Kidney (tissue), 14 donors: Measurements from ENCODE around the gene ZFP62. TPM values are rescaled to one million over a fixed set of nuclear protein-coding genes. Genes with fewer than 3 reads are reported as not detected.
"Not testable (repeated sequence)": the region's sequence is repeated elsewhere in the genome, so short reads cannot be mapped to it uniquely, and the experiment has no call there.

Source experiments
- DNase-seq, 5 donors: peaks; one replicate each; pipeline ENCODE4 v3.0.0-alpha.2; 2013 to 2020
- FAIRE-seq: peaks from 2 replicates; lab custom pipeline; 2012; peaks lifted over from hg19 to GRCh38; lab: Jason Lieb, UNC
- H3K27ac ChIP-seq, 2 donors: one replicate each; pipeline ENCODE4 v1.7.0; 2013; ENCODE audit warnings: low read depth in 2 of 2, low read length in 2 of 2, inconsistent platforms in 1 of 2
- H3K27me3 ChIP-seq: one replicate; pipeline ENCODE4 v1.7.1; 2013; ENCODE audit warnings: low read length, inconsistent platforms; ENCODE audit not compliant: control insufficient read depth, insufficient read depth
- H3K36me3 ChIP-seq, 3 donors: one replicate each; pipeline versions ENCODE4 v1.7.0 to v1.7.1; 2013; ENCODE audit warnings: low read length in 3 of 3, control low read depth in 1 of 3, inconsistent platforms in 1 of 3; ENCODE audit not compliant: insufficient read depth in 3 of 3, control insufficient read depth in 2 of 3
- H3K4me1 ChIP-seq, 3 donors: one replicate each; pipeline versions ENCODE4 v1.7.0 to v1.7.1; 2013; ENCODE audit warnings: low read length in 3 of 3, inconsistent platforms in 1 of 3, low read depth in 1 of 3; ENCODE audit not compliant: control insufficient read depth in 2 of 3, insufficient read depth in 2 of 3
- H3K4me3 ChIP-seq, 3 donors: one replicate each; pipeline versions ENCODE4 v1.7.0 to v1.8.1; 2013; ENCODE audit warnings: low read length in 3 of 3, control low read depth in 1 of 3, inconsistent platforms in 1 of 3
- H3K9ac ChIP-seq, 3 donors: one replicate each; pipeline versions ENCODE4 v1.7.0 to v1.7.1; 2013; ENCODE audit warnings: low read length in 3 of 3, control low read depth in 1 of 3, inconsistent platforms in 1 of 3
- H3K9me3 ChIP-seq, 3 donors: one replicate each; pipeline versions ENCODE4 v1.7.0 to v1.7.1; 2013; ENCODE audit warnings: low read length in 3 of 3, control low read depth in 1 of 3, inconsistent platforms in 1 of 3; ENCODE audit not compliant: control insufficient read depth in 2 of 3, insufficient read depth in 1 of 3
- intact Hi-C: fragments of 100-400 bp; cut with DNase I; formaldehyde crosslinking; loops from one replicate; pipeline ENCODE4 v1.11.1; 2022
- polyA plus RNA-seq: library from polyadenylated mRNA; stranded (reverse); fragments of 350-450 nt; fragmentation: Illumina TruSeq; extraction: RNeasy Lipid Tissue Mini Kit (QIAGEN cat#74804); gene quantifications from one replicate; pipeline ENCODE4 v1.2.3, GENCODE V29; 2014; ENCODE audit warnings: low read depth, low replicate concordance; ENCODE audit not compliant: insufficient read depth
- total RNA-seq: library from RNA; stranded (reverse); fragmentation: NEBNext Ultra II Directional; extraction: Animal tissue kit (Norgen Biotek cat#: 25700); gene quantifications from one replicate; pipeline ENCODE4 v1.2.1, GENCODE V29; 2021
- TF ChIP-seq, protein P1 (sequence below): IDR thresholded peaks from 3 replicates; pipeline ENCODE4 v1.5.1; 2012; ENCODE audit warnings: mild to moderate bottlenecking, moderate library complexity, borderline replicate concordance; ENCODE audit not compliant: insufficient read depth; ENCODE audit errors: extremely low read depth
- donor health status: control.
- donor health status: control.
- donor health status: control.
- donor health status: control.
- donor health status: control.
- donor health status: DM: yes; HTN: yes; CAD: no.
- donor health status: Normal renal cell carcinoma (clear cell type).

Gene ZFP62
- total and polyA plus RNA-seq, 2 donors from 2014 or later: 16.2 to 30.7 TPM

DNA sequence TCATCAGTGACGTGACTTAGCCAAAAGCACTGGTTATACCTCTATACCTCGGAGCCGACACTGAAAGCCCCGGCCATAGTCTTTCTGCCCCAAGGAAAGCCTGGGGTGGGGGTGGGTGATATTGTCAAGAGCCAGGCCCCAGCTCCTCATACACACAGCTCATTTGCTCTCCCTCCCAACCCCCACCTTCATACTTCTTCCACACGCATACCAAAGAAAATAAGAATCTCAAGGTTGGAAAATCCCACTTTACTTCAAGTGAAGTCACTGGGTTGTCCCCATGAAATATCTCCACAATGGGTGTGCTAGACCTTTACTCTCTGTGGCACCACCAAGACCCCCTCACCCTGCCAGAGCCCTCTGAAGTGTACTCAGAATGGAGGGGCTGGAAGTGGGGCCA, 31.4 kb downstream of the ZFP62 start:
- FAIRE-seq (no peak), DNase-seq (no peak)
- Histone ChIP-seq H3K9ac (no peak overlapping the region), H3K4me3 (peak overlapping the region in 2 of 3 donors; percentile 67 to 91), H3K27ac (peak overlapping the region; percentile 97), H3K27me3 (no peaks in the 10 kb centered on the region), H3K9me3 (peaks cover 0 to 2% (median 0%) of the 10 kb centered on the region in 3 donors), H3K4me1 (peaks cover 0 to 15% (median 11%) of the 10 kb centered on the region in 3 donors), H3K36me3 (peaks cover under 1 to 9% (median 2%) of the 10 kb centered on the region in 3 donors)
- intact Hi-C loops: no loop called here
- TF ChIP-seq, protein P1, sequence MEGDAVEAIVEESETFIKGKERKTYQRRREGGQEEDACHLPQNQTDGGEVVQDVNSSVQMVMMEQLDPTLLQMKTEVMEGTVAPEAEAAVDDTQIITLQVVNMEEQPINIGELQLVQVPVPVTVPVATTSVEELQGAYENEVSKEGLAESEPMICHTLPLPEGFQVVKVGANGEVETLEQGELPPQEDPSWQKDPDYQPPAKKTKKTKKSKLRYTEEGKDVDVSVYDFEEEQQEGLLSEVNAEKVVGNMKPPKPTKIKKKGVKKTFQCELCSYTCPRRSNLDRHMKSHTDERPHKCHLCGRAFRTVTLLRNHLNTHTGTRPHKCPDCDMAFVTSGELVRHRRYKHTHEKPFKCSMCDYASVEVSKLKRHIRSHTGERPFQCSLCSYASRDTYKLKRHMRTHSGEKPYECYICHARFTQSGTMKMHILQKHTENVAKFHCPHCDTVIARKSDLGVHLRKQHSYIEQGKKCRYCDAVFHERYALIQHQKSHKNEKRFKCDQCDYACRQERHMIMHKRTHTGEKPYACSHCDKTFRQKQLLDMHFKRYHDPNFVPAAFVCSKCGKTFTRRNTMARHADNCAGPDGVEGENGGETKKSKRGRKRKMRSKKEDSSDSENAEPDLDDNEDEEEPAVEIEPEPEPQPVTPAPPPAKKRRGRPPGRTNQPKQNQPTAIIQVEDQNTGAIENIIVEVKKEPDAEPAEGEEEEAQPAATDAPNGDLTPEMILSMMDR: no peak

DNA sequence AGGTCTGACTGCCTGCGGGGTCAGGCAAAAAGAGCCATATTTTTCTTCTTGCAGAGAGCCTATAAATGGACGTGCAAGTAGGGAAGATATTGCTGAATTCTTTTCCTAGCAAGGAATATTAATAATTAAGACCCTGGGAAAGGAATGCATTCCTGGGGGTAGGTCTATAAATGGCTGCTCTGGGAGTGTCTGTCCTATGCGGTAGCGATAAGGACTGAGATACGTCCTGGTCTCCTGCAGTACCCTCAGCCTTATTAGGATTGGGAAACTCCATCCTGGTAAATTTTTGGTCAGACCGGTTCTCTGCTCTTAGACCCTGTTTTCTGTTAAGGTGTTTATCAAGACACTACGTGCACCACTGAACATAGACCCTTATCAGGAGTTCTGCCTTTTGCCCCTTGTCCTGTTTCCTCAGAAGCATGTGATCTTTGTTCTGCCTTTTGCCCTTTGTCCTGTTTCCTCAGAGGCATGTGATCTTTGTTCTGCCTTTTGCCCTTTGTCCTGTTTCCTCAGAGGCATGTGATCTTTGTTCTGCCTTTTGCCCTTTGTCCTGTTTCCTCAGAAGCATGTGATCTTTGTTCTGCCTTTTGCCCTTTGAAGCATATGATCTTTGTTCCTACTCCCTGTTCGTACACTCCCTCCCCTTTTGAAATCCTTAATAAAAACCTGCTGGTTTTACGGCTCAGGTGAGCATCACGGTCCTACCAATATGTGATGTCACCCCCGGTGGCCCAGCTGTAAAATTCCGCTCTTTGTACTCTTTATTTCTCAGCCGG, 32.1 kb downstream of the ZFP62 start:
- H3K9me3 ChIP-seq, H3K4me3 ChIP-seq, H3K36me3 ChIP-seq, H3K27me3 ChIP-seq, DNase-seq, FAIRE-seq, H3K9ac ChIP-seq, intact Hi-C loops: not testable (repeated sequence)
- Histone ChIP-seq H3K4me1 (peaks cover 0 to 18% (median 11%) of the 10 kb centered on the region in 3 donors), H3K27ac (peak overlapping the region in 1 of 2 donors; percentile 36)

DNA sequence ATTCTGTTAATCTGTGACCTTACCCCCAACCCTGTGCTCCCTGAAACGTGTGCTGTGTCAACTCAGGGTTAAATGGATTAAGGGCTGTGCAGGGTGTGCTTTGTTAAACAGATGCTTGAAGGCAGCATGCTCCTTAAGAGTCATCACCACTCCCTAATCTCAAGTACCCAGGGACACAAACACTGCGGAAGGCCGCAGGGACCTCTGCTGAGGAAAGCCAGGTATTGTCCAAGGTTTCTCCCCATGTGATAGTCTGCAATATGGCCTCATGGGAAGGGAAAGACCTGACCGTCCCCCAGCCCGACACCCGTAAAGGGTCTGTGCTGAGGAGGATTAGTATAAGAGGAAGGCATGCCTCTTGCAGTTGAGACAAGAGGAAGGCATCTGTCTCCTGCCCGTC, 33.7 kb downstream of the ZFP62 start:
- H3K9me3 ChIP-seq, H3K9ac ChIP-seq, H3K27ac ChIP-seq, H3K4me3 ChIP-seq, H3K27me3 ChIP-seq, H3K36me3 ChIP-seq, FAIRE-seq, DNase-seq, intact Hi-C loops: not testable (repeated sequence)
- H3K4me1 ChIP-seq: peaks cover 0 to 16% (median 5%) of the 10 kb centered on the region in 3 donors

DNA sequence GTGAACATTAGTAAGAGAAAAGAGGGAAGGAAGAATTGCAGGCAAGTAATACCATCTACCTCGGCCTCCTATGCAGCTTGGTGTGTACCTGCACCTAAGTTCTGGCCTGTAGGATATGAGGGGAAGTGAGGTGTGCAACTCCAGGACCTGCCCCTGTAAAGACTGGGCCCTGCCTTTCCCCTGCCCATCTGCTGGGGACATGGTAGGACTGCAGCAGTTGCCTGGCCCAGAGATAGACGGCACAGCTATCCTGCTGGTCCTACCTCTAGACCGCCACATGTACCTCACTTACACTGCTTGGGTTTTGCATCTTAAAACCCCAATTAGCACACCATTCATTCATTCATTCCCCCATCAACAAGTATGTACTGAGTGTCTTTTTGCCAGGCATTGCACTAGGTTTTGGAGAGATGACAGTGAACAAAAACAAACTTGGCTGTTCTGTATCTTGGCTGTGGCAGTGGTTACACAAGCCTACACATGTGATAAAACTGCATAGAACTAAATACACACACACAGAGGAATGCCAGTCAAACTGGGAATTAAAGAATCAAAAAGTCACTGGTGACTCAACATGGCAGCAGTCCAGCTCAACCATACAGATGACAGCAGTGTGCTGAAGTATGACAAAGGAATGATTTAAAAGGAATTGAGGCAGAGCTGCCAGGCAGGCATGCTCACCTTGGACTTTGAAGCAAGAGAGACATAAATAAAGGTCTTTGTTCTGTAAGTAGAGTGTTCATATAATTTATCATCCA, 35.1 kb downstream of the ZFP62 start:
- peaks cover 0 to 2% (median 0%) of the 10 kb centered on the region in 3 donors for H3K9me3 ChIP-seq
- no peak overlapping the region for H3K4me3 ChIP-seq
- no peaks in the 10 kb centered on the region for H3K27me3 ChIP-seq
- DNase-seq: peak in 1 of 5 donors; percentile 57
- H3K36me3 ChIP-seq: peaks cover 0 to 5% (median 2%) of the 10 kb centered on the region in 3 donors
- H3K4me1 ChIP-seq: peaks cover 0 to 16% (median 3%) of the 10 kb centered on the region in 3 donors
- H3K9ac ChIP-seq: no peak overlapping the region
- TF ChIP-seq, protein P1: no peak
- H3K27ac ChIP-seq: peak overlapping the region; percentile 5 to 37
- intact Hi-C loops: no loop called here
- no peak for FAIRE-seq
